ENCODE measurements around the gene MTMR11.
"Not testable (repeated sequence)": the region's sequence is repeated elsewhere in the genome, so short reads cannot be mapped to it uniquely, and the experiment has no call there.

Gene MTMR11

DNA sequence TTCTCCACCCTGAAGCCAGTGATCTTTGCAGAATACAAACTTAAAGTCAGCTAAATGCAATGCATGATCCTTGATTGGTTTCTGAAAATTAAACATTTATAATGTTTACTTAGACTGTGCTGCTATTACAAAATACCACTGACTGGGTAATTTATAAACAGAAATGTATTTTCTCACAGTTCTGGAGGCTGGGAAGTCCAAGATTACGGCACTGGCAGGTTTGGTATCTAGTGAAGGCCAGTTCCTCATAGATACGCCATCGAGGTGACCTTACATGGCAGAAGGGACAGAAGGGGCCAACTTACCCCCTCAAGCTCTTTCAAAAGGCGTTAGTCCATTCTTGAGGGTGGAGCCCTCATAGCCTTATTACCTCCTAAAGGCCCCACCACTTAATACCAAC lies 40.1 kb downstream of the MTMR11 start:
- DNase-seq (ENCODE audit: low spot score), result no peak

DNA sequence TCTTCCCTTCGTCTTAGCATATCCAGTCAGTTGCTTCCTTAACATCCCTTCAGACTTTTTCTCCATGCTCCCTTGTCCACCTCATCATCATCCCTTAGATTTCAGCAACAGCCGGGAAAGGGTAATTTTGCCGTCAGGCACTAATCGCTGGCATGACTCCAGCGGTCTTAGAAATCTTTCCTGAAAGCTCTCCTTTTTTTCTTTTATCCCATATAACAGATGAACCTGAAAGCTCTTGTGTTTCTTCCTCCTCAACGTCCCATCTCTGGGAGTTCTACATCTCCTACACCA lies 47.7 kb downstream of the MTMR11 start:
- DNase-seq (ENCODE audit: low spot score), result no peak

DNA sequence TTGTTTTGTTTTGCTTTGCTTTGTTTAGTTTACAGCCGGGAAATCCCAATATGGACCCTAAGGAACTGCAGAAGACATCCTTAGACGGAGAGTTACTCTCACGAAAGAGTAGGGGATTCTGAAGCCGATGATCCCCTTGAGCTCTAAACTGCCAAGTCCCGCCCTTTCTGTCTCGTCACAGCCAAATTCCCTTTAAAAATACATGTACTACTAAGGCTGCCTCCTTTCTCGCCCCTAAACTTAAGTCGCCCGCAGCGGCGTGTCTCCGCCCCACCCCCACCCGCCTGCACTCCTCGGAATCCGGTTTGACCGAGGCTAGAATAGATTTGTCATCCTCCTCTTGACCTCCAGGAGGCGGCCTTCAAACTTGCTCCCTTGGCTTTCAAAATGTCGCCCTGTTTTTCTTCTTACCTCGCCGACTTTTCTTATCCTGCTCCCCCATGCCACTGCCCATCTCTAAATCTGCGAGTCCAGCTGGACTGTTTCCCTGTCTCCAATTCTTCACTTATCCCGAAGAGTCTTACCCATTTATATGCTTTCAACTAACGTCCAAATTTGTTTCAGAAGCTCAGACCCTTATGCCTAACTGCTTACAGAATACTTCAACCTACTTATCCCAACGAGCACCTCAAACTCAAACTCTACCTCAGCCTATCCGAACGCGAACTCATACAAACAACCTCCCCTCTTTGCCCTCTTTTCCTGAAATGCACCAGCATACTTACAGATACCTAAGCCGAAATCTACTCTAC lies 48.3 kb downstream of the MTMR11 start:
- DNase-seq (ENCODE audit: low spot score), result peak; percentile 93

DNA sequence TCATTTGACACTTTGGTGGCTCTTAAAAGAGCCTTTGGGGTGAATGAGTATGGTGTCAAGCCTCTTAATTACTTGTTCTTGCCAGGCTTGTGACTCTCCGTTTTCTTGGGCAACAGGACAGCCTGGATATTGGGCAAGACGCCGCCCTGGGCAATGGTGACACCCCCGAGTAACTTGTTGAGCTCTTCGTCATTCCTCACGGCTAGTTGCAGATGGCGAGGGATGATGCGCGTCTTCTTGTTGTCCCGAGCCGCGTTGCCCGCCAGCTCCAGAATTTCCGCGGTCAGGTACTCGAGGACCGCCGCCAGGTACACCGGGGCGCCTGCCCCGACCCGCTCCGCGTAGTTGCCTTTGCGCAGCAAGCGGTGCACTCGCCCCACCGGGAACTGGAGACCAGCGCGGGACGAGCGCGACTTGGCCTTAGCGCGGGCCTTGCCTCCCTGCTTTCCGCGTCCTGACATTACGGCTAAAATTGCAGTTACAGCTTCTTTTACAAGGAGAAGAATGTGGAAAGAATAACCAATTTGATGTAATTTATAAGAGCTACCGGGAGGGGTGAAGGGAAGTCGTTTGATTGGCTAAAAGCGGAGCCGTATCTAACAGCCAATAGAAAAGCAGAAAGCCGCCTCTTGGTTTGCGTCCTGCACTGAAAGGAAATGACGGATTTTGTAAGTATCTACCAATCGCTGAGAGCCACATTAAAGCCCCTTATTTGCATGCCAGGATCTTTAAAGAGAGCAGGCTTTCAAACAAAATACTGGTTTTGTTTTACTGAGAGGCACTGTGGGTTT lies 49.0 kb downstream of the MTMR11 start:
- DNase-seq (ENCODE audit: low spot score), result peak; percentile 100

DNA sequence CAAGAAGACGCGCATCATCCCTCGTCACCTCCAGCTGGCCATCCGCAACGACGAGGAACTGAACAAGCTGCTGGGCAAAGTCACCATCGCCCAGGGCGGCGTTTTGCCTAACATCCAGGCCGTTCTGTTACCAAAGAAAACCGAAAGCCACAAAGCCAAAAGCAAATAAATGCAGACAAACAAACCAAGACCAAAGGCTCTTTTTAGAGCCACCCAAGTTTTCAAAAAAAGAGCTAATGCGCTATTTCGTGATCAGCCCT lies 49.6 kb downstream of the MTMR11 start:
- DNase-seq (ENCODE audit: low spot score), result not testable (repeated sequence)

DNA sequence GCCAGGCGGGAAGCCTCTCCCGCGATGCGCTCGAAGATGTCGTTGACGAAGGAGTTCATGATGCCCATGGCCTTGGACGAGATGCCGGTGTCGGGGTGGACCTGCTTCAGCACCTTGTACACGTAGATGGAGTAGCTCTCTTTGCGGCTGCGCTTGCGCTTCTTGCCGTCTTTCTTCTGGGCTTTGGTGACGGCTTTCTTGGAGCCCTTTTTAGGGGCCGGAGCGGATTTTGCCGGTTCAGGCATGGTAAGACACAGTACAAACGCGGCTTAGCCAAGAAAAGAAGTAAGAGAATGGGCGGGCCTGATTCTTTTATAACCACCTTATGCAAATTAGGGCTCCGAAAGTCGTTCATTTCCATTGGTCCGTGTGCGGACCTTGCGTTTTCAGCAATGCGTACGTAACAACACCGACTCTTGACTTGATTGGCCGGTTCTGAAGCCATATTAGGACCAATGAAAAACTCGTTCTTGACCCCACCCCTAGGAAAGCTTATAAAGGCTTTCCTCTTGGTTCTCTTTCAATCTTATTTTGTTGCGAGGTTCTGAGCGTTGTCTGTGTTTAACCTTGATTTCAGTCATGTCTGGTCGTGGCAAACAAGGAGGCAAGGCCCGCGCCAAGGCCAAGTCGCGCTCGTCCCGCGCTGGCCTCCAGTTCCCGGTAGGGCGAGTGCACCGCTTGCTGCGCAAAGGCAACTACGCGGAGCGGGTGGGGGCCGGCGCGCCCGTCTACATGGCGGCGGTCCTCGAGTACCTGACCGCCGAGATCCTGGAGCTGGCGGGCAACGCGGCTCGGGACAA lies 50.1 kb downstream of the MTMR11 start:
- peak; percentile 100 for DNase-seq (ENCODE audit: low spot score)

DNA sequence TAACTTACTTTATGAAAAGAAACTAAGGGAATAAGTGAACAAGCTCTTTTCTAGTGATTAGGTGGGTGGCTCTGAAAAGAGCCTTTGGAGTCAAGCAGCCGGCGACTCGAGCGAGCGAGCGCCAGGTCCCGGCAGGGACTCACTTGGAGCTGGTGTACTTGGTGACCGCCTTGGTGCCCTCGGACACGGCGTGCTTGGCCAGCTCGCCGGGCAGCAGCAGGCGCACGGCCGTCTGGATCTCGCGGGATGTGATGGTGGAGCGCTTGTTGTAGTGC lies 50.6 kb downstream of the MTMR11 start:
- not testable (repeated sequence) for DNase-seq (ENCODE audit: low spot score)

DNA sequence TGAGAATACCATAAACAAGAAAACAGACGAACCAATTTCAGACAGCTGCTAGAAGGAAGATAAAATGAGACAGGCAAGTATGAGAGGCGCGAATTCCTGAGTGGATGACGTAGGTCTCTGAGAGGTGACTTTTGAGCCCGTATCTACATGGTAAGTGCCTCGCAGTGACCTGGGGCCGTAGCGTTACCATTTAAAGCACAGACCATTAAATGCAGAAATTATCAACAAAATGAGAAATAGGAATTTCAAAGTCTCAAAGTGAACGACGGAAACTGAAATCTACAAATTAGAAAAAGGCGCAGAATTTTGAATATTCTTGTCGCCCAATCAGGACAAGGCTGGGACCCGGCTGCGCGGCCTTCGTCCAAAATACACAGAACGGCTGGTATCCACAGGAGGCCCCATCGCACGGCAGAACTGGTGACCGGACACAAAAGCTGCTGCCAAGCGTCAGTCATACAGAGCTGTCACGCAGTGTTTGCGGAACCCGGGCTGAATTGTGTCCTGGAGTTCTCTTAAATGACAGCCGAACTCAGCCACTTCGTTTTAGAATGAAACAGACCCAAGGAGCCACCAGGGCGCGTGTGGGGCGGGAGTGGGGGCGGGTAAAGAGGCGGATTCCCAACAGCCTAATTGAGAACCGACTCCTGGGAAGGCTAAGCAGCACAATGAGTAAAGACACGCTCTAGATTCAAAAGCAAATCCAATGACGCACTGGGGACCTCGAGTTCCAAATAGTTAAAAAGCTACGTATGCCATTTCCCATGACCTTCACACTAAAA lies 51.1 kb downstream of the MTMR11 start:
- peak; percentile 94 for DNase-seq (ENCODE audit: low spot score)

DNA sequence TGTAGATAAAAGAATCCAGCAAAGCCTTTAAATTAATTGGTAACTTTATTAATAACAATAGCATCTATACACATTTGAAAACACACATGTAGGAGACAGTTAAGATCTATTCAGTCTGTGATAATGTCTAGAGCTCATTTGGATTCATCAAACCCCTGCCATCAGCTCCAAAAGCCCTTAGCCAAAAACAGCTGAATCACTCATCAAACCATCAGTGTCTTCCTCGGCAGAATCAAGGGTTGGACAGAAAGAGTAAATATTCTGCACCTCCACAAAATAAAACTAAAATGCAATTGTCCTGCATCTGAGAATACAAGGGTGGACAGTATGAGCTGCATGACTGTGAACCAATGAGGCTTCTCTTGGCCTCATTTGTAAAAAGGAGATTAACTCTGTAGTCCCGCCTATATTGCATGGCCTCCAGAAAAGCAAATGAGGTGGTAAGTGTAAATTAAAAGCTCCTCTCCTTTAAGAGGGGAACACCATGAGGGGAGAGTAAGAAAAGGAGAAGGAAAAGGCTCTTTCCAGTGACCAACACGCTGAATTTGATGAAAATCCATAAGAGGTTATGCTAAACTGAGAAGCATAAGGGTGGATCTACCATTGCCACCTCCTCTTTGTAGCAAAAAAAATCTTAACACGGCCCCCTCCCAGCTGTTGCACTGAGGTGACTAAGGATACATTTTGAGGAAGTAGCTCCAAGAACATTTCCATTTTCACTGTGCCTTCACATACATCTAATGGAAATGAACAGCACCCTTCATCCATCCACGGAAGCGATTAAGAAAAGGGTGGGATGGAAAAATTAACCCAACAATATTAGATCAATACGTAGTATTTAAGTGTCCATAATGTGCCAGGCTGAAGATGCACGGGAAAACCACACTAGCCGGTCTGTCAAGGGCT lies 52.0 kb downstream of the MTMR11 start:
- peak; percentile 66 for DNase-seq (ENCODE audit: low spot score)

DNA sequence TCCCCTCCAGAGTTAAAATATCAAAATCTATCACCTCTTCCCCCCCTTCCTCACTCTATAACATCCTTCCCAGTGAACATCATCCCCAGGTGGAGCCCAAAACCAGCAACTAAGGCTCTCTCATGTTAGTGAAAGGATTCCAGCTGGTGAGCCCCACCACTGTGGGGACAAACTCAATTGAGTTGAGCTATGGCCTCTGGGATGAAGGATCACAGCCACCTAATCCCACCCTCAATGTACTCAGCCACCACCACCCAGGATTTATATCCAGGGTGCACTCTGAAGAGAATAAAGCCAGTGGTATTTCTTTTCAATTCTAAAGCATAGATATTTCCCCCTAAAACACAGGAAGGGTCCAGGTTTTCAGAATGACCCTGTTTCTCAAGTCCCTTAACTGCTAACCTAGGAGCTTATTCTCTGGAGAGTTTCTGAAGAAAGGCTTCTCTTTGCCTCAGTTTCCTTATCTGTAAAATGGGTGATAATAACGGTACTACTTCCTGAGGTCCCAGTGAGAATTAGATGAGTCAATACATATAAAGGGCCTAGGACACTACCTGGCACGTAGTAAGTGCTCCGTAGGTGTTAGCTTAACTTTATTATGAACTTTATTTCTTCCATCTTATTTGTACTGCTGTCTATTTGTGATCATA lies 53.0 kb downstream of the MTMR11 start:
- DNase-seq (ENCODE audit: low spot score), result no peak

DNA sequence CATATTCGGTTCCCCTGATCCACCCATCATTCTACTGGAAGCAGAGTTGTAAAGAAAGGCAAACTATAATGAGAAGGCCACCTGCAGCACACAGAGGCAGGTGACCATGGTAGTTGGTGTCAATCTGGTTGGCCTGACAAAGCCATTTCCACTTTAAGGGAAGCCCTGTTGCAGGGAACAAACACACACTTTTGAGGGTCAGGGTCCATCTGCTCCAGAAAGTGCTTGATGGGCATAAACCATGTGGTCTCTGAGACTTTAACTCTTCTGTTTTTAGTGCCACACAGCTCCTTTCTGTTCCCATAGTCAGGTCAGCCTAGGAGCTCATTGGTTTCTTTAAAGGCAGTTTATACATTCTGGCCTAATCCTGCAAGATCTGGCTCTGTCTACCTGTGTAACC lies 54.8 kb downstream of the MTMR11 start:
- no peak for DNase-seq (ENCODE audit: low spot score)

DNA sequence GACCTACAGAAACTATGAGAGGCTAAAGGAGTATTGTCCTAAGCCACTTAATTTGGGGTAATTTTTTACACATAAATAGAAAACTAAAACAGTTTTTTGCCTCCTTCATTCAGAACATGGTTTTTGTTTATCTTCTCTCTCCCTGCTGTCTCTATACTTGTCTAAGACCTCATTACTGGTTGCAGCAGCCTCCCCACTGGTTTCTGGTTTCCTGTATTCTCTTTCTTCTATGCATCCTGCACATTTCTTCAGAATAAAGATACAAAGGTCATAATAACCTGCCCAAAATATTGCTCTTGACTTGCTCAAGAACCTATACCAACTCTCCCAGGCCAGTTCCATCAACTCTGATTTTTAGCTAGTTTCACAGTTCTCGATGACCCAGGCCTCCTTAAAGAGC lies 57.1 kb downstream of the MTMR11 start:
- DNase-seq (ENCODE audit: low spot score), result no peak

Data from cerebellar cortex (tissue), 1 donor.